HepG2 (cell line): ENCODE results near the gene WWP2. TPM values are rescaled to one million over a fixed set of nuclear protein-coding genes. Genes with fewer than 3 reads are reported as not detected.
A peak's percentile ranks its signal among the peaks of the same experiment; 100 is the strongest.

Experiments used
- ELF3 ChIP-seq: IDR thresholded peaks from 2 replicates; pipeline ENCODE4 v1.6.1; 2016; ENCODE audit warnings: missing genetic modification reagents, missing compliant biosample characterization
- ETV5 ChIP-seq: IDR thresholded peaks from 2 replicates; pipeline ENCODE4 v1.6.1; 2018; ENCODE audit warnings: missing biosample characterization, missing genetic modification reagents, inconsistent platforms, borderline replicate concordance
- MYPOP ChIP-seq: sonication (generic); formaldehyde crosslinking; IDR thresholded peaks from 2 replicates; pipeline ENCODE4 v1.8.1; 2023; ENCODE audit warnings: mild to moderate bottlenecking, moderate library complexity, missing genetic modification reagents
- NFAT5 ChIP-seq: sonication (generic); formaldehyde crosslinking; IDR thresholded peaks from 2 replicates; pipeline ENCODE4 v1.4.0; 2020; ENCODE audit warnings: missing genetic modification reagents
- PAWR ChIP-seq: sonication (generic); formaldehyde crosslinking; IDR thresholded peaks from 2 replicates; pipeline ENCODE4 v1.4.0; 2020; ENCODE audit warnings: missing genetic modification reagents, mild to moderate bottlenecking, borderline replicate concordance
- ZBTB3 ChIP-seq: sonication (generic); formaldehyde crosslinking; IDR thresholded peaks from 2 replicates; pipeline ENCODE4 v1.4.0; 2020; ENCODE audit warnings: low read depth, mild to moderate bottlenecking, moderate library complexity, missing genetic modification reagents, borderline replicate concordance
- ZNF136 ChIP-seq: sonication (generic); formaldehyde crosslinking; IDR thresholded peaks from 2 replicates; pipeline ENCODE4 v1.8.1; 2022; ENCODE audit warnings: low read depth, mild to moderate bottlenecking, moderate library complexity, missing genetic modification reagents
- ZNF17 ChIP-seq: sonication (generic); formaldehyde crosslinking; IDR thresholded peaks from 2 replicates; pipeline ENCODE4 v1.5.0; 2020; ENCODE audit warnings: mild to moderate bottlenecking, missing genetic modification reagents
- ZNF180 ChIP-seq: sonication (generic); formaldehyde crosslinking; IDR thresholded peaks from 2 replicates; pipeline ENCODE4 v1.4.0; 2020; ENCODE audit warnings: low read depth, missing genetic modification reagents, borderline replicate concordance
- ZNF256 ChIP-seq: sonication (generic); formaldehyde crosslinking; conservative IDR thresholded peaks from 2 replicates; pipeline ENCODE4 v1.4.0; 2020; ENCODE audit warnings: missing genetic modification reagents
- ZNF350 ChIP-seq: sonication (generic); formaldehyde crosslinking; IDR thresholded peaks from 2 replicates; pipeline ENCODE4 v1.4.0; 2020; ENCODE audit warnings: mild to moderate bottlenecking, low read depth, missing genetic modification reagents, borderline replicate concordance
- ZNF570 ChIP-seq: sonication (generic); formaldehyde crosslinking; IDR thresholded peaks from 2 replicates; pipeline ENCODE4 v1.4.0; 2020; ENCODE audit warnings: mild to moderate bottlenecking, missing genetic modification reagents, borderline replicate concordance
- ZNF660 ChIP-seq: sonication (generic); formaldehyde crosslinking; IDR thresholded peaks from 2 replicates; pipeline ENCODE4 v1.5.1; 2020; ENCODE audit warnings: mild to moderate bottlenecking, low read depth, missing genetic modification reagents, borderline replicate concordance
- ZNF678 ChIP-seq: sonication (generic); formaldehyde crosslinking; IDR thresholded peaks from 2 replicates; pipeline ENCODE4 v1.4.0; 2020; ENCODE audit warnings: mild to moderate bottlenecking, missing genetic modification reagents
- ZSCAN25 ChIP-seq: sonication (generic); formaldehyde crosslinking; IDR thresholded peaks from 2 replicates; pipeline ENCODE4 v1.8.0; 2022; ENCODE audit warnings: mild to moderate bottlenecking, missing genetic modification reagents
- polyA plus RNA-seq, 8 experiments: library from polyadenylated mRNA; depleted of rRNA in 3 of 8; stranded (reverse) in 7 of 8; unstranded in 1 of 8; fragments of >200 nt; fragmentation: Illumina TruSeq in 4 of 8; extraction: Trizol in 4 of 8; gene quantifications; 2 replicates each; pipeline versions ENCODE4 v1.2.1 to v1.2.3, GENCODE V29; 2011 to 2016; ENCODE audit warnings: low read depth in 4 of 8, missing spikeins in 1 of 8, mixed read lengths in 1 of 8; ENCODE audit not compliant: insufficient read depth in 1 of 8
- total RNA-seq, 5 experiments: library from RNA; depleted of rRNA; stranded (reverse); fragments of >200 nt; fragmentation: Illumina TruSeq; extraction: Trizol; gene quantifications; 2 replicates each; pipeline ENCODE4 v1.2.3, GENCODE V29; 2016; ENCODE audit warnings: low read depth in 1 of 5
- TF ChIP-seq, protein P1 (sequence below): sonication (generic); formaldehyde crosslinking; IDR thresholded peaks from 2 replicates; pipeline ENCODE4 v1.5.0; 2020; ENCODE audit warnings: mild to moderate bottlenecking, missing genetic modification reagents
- TF ChIP-seq, protein P2 (sequence below): sonication (generic); IDR thresholded peaks from 2 replicates; pipeline ENCODE4 v1.6.1; 2016; ENCODE audit warnings: low read depth, borderline replicate concordance
- TF ChIP-seq, protein P3 (sequence below): sonication (generic); formaldehyde crosslinking; IDR thresholded peaks from 2 replicates; pipeline ENCODE4 v1.8.1; 2023; ENCODE audit warnings: mild to moderate bottlenecking, missing genetic modification reagents, borderline replicate concordance

Gene WWP2
- total and polyA plus RNA-seq, 2 of the 13 experiments (the other 11 are each of a cell fraction or from before 2014, with no cell fraction given), result 11.4 to 28.2 TPM

DNA sequence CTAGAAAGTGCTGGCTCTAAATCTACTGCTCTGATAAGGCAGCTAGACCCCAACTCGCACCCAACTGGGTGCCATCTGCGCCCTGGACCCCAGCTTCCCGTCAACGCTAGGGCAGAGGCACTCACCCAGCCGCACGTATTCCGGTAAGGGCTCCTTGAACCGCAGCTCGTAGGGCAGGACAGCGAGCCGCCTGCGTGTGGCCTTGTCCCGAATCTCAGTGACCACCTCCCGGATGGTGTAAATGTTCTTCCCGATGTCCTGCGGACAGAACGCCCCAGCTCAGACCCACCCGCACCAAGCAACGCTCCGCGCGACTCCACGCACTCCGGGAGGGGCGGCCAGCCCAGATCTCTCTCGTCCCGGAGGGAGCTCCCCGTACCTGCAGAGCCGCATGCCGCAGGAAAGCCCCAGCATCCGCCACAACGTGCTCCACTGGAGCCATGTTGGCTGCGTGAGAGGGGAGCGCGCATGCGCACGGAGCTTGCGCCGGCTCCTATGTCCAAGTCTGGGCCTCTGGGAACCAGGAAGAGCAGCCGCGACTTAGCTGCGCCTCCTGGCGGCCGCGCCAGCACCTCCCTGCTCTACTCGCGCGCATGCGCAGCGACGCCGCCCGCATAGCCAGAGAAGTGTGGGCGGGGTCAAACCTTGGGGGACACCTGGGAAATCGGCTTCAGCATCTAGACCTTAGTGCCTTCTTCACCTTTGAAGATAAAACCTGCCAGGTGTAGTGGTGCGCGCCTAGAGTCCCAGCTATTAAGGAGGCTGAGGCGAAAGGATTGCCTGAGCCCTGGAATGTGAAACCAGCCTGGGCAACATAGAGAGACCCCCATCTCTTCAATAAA is 7.4 kb upstream of the WWP2 start, which contains the start of gene NOB1 (continued):
- TF ChIP-seq ZNF256 (CRISPR knock-in tag) (0 out of 2 replicates have a peak, but pooled peaks have one; percentile 39), ETV5 (CRISPR knock-in tag) (peak; percentile 66), MYPOP (CRISPR knock-in tag) (peak; percentile 87), ELF3 (CRISPR knock-in tag) (peak; percentile 98), ZNF350 (CRISPR knock-in tag) (peak; percentile 99; the same call in 1 of the 2 replicates), NFAT5 (CRISPR knock-in tag) (peak; percentile 91), ZNF136 (CRISPR knock-in tag) (peak; percentile 99), ZNF678 (CRISPR knock-in tag) (0 out of 2 replicates have a peak, but pooled peaks have one; percentile 92), ZBTB3 (CRISPR knock-in tag) (no peak), ZNF570 (CRISPR knock-in tag) (peak; percentile 22; the same call in 1 of the 2 replicates), ZSCAN25 (CRISPR knock-in tag) (peak; percentile 92), PAWR (CRISPR knock-in tag) (no peak), ZNF660 (peak; percentile 66; the same call in 1 of the 2 replicates), ZNF180 (peak; percentile 26; the same call in 1 of the 2 replicates), ZNF17 (no peak)
- TF ChIP-seq, protein P1, sequence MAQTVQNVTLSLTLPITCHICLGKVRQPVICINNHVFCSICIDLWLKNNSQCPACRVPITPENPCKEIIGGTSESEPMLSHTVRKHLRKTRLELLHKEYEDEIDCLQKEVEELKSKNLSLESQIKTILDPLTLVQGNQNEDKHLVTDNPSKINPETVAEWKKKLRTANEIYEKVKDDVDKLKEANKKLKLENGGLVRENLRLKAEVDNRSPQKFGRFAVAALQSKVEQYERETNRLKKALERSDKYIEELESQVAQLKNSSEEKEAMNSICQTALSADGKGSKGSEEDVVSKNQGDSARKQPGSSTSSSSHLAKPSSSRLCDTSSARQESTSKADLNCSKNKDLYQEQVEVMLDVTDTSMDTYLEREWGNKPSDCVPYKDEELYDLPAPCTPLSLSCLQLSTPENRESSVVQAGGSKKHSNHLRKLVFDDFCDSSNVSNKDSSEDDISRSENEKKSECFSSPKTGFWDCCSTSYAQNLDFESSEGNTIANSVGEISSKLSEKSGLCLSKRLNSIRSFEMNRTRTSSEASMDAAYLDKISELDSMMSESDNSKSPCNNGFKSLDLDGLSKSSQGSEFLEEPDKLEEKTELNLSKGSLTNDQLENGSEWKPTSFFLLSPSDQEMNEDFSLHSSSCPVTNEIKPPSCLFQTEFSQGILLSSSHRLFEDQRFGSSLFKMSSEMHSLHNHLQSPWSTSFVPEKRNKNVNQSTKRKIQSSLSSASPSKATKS (CRISPR knock-in tag), result no peak
- TF ChIP-seq, protein P2, sequence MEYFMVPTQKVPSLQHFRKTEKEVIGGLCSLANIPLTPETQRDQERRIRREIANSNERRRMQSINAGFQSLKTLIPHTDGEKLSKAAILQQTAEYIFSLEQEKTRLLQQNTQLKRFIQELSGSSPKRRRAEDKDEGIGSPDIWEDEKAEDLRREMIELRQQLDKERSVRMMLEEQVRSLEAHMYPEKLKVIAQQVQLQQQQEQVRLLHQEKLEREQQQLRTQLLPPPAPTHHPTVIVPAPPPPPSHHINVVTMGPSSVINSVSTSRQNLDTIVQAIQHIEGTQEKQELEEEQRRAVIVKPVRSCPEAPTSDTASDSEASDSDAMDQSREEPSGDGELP, result no peak
- TF ChIP-seq, protein P3, sequence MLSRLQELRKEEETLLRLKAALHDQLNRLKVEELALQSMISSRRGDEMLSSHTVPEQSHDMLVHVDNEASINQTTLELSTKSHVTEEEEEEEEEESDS (CRISPR knock-in tag), result 0 out of 2 replicates have a peak, but pooled peaks have one; percentile 87
